ENCODE results near the gene SLC45A1.
A peak's percentile ranks its signal among the peaks of the same experiment; 100 is the strongest.

SLC45A1 gene

GRCh38 chr1:8329439-8329838 lies 11.5 kb downstream of the SLC45A1 start:
- TF ChIP-seq FOXP2 (optimal IDR thresholded peaks at IDR 0.05; ENCODE audit: borderline replicate concordance, extremely low read depth, extremely low read length, insufficient read depth), result peak; percentile 40
- no peak for TF ChIP-seq POLR2AphosphoS5 (IDR thresholded peaks at IDR 0.05; ENCODE audit: low read depth, low read length)
- TF ChIP-seq, protein P1, sequence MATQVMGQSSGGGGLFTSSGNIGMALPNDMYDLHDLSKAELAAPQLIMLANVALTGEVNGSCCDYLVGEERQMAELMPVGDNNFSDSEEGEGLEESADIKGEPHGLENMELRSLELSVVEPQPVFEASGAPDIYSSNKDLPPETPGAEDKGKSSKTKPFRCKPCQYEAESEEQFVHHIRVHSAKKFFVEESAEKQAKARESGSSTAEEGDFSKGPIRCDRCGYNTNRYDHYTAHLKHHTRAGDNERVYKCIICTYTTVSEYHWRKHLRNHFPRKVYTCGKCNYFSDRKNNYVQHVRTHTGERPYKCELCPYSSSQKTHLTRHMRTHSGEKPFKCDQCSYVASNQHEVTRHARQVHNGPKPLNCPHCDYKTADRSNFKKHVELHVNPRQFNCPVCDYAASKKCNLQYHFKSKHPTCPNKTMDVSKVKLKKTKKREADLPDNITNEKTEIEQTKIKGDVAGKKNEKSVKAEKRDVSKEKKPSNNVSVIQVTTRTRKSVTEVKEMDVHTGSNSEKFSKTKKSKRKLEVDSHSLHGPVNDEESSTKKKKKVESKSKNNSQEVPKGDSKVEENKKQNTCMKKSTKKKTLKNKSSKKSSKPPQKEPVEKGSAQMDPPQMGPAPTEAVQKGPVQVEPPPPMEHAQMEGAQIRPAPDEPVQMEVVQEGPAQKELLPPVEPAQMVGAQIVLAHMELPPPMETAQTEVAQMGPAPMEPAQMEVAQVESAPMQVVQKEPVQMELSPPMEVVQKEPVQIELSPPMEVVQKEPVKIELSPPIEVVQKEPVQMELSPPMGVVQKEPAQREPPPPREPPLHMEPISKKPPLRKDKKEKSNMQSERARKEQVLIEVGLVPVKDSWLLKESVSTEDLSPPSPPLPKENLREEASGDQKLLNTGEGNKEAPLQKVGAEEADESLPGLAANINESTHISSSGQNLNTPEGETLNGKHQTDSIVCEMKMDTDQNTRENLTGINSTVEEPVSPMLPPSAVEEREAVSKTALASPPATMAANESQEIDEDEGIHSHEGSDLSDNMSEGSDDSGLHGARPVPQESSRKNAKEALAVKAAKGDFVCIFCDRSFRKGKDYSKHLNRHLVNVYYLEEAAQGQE (IDR thresholded peaks at IDR 0.05; ENCODE audit: insufficient read depth in 1 of 2, low read depth in 2 of 2, low read length in 2 of 2), result no peak

DNA sequence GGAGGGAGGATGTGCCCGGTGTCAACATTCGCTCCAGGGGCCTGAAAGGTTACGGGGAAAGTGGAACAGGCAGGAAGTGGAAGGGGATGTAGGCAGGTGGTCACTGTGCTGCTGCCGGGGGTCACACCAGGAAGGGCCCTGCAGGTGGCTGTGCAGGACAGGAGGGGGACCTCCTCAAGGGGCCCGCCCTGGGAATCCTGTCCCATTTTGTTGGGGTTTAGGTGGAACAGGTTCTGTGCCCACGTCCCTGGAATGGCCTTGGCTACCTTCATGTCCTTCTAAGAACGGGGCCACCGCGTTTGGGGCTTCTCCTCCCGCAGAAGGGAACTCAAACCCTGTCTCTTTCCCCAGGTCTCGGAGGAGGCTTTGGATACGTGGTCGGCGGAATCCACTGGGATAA lies 11.9 kb downstream of the SLC45A1 start:
- no peak for TF ChIP-seq TAF1 (IDR thresholded peaks at IDR 0.05; ENCODE audit: borderline replicate concordance, insufficient read depth, low read length)
- no peak for TF ChIP-seq FOXP2 (optimal IDR thresholded peaks at IDR 0.05; ENCODE audit: borderline replicate concordance, extremely low read depth, extremely low read length, insufficient read depth)
- TF ChIP-seq, protein P1 (IDR thresholded peaks at IDR 0.05; ENCODE audit: insufficient read depth in 1 of 2, low read depth in 2 of 2, low read length in 2 of 2), result no peak
- no peak for TF ChIP-seq POLR2AphosphoS5 (IDR thresholded peaks at IDR 0.05; ENCODE audit: low read depth, low read length)
- TF ChIP-seq SIN3A (IDR thresholded peaks at IDR 0.05; ENCODE audit: borderline replicate concordance, insufficient read depth, low read length), result no peak

DNA sequence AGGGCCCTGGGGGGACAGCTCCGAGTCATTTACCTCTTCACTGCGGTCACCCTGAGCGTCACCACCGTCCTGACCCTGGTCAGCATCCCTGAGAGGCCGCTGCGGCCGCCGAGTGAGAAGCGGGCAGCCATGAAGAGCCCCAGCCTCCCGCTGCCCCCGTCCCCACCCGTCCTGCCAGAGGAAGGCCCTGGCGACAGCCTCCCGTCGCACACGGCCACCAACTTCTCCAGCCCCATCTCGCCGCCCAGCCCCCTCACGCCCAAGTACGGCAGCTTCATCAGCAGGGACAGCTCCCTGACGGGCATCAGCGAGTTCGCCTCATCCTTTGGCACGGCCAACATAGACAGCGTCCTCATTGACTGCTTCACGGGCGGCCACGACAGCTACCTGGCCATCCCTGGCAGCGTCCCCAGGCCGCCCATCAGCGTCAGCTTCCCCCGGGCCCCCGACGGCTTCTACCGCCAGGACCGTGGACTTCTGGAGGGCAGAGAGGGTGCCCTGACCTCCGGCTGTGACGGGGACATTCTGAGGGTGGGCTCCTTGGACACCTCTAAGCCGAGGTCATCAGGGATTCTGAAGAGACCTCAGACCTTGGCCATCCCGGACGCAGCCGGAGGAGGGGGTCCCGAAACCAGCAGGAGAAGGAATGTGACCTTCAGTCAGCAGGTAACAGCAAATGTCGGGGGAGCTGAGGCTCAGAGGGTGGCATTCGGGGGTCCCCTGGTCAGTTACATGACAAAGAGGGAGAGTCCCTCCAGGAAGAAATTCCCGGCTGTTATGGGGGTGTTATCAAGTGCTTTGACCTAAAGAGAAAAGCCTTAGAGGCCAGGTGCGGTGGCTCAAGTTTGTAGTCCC lies 12.6 kb downstream of the SLC45A1 start:
- no peak for TF ChIP-seq SIN3A (IDR thresholded peaks at IDR 0.05; ENCODE audit: borderline replicate concordance, insufficient read depth, low read length)
- no peak for TF ChIP-seq POLR2AphosphoS5 (IDR thresholded peaks at IDR 0.05; ENCODE audit: low read depth, low read length)
- no peak for TF ChIP-seq FOXP2 (optimal IDR thresholded peaks at IDR 0.05; ENCODE audit: borderline replicate concordance, extremely low read depth, extremely low read length, insufficient read depth)
- no peak for TF ChIP-seq TAF1 (IDR thresholded peaks at IDR 0.05; ENCODE audit: borderline replicate concordance, insufficient read depth, low read length)

DNA sequence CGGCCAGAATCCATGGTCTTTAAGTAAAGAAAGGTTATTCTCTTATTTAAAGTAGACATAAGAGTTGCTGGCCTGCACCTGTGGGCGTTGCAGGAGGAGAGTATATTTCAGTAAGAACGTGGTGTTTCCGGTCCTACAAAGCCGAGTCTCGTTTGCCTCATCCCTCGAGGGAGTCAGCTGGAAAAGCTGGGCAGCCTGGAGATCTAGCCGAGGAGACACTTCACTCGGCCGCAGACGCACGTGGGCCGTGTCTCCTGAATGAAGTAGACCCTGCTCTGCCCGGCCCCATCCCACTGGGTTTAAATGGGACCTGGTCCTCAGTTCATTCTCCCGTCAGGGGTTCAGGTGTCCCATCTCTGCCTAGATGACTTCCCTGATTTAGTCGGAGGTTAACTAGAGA lies 14.9 kb downstream of the SLC45A1 start:
- no peak for TF ChIP-seq TAF1 (IDR thresholded peaks at IDR 0.05; ENCODE audit: borderline replicate concordance, insufficient read depth, low read length)
- TF ChIP-seq POLR2AphosphoS5 (IDR thresholded peaks at IDR 0.05; ENCODE audit: low read depth, low read length), result no peak
- no peak for TF ChIP-seq SIN3A (IDR thresholded peaks at IDR 0.05; ENCODE audit: borderline replicate concordance, insufficient read depth, low read length)
- TF ChIP-seq FOXP2 (optimal IDR thresholded peaks at IDR 0.05; ENCODE audit: borderline replicate concordance, extremely low read depth, extremely low read length, insufficient read depth), result no peak

DNA sequence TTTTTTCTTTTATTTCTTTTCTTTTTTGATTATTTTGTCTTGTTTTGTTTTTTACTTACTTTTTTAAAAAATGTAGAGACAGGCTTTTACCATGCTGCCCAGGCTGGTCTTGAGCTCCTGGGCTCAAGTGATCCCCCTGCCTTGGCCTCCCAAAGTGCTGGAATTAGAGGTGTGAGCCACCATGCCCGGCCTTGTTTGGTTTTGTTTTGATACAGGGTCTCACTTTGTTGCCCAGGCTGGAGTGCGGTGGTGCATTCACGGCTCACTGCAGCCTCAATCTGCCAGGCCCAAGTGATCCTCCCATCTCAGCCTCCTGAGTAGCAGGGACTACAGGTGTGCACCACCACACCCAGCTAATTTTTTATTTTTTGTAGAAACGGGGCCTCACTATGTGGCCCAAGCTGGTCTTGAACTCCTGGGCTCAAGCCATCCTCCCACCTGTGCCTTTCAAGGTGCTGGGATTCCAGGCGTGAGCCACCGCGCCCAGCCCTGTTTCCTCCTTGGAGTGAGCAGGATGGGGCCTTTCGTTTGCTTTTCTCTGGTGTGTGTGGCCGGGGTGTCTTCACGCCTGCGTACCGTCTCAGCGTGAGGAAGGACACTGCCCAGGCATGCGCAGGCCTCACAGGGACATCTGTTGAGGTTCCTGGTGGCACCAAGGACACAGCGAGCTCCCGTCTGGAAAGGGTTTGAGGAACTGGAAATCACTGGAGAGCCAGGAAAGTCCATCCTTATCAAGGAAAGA lies 15.5 kb downstream of the SLC45A1 start:
- TF ChIP-seq, protein P1 (IDR thresholded peaks at IDR 0.05; ENCODE audit: insufficient read depth in 1 of 2, low read depth in 2 of 2, low read length in 2 of 2), result no peak
- no peak for TF ChIP-seq POLR2AphosphoS5 (IDR thresholded peaks at IDR 0.05; ENCODE audit: low read depth, low read length)
- TF ChIP-seq SIN3A (IDR thresholded peaks at IDR 0.05; ENCODE audit: borderline replicate concordance, insufficient read depth, low read length), result no peak
- TF ChIP-seq FOXP2 (optimal IDR thresholded peaks at IDR 0.05; ENCODE audit: borderline replicate concordance, extremely low read depth, extremely low read length, insufficient read depth), result no peak
- no peak for TF ChIP-seq TAF1 (IDR thresholded peaks at IDR 0.05; ENCODE audit: borderline replicate concordance, insufficient read depth, low read length)

Measured in PFSK-1 (cell line).